ENCODE measurements around the gene E4F1. TPM values are rescaled to one million over a fixed set of nuclear protein-coding genes. Genes with fewer than 3 reads are reported as not detected.

The E4F1 gene
- total and polyA plus RNA-seq, 4 donors = 4.4 to 19.1 (median 13.7) TPM

DNA sequence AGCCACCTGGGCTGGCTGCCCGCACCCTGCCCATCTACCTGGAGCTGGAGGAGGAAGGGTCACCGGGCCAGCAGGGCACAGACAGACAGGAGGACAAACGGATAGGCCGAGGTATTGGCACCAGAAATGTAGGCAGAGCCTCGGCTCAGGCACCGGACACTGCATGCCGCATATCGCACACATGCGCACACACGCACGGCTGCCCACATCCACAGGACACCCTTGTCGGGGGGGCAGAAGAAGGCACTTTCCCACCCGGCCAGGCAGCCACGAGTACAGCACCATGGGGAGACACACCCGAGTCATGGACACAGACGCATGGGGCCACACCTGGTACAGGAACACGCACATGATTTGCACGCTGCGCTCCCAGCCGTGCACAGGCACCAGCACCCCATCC is 41.4 kb upstream of the E4F1 start:
- Histone ChIP-seq H3K4me3 (ENCODE audit: low read depth in 1 of 3, low read length in 3 of 3) (no peak overlapping the region), H3K27ac (ENCODE audit: low read depth in 1 of 2, low read length in 2 of 2) (no peak overlapping the region), H3K27me3 (ENCODE audit: control insufficient read depth in 4 of 4, insufficient read depth in 4 of 4, low read length in 3 of 4) (no peaks in the 10 kb centered on the region), H3K36me3 (ENCODE audit: control insufficient read depth in 4 of 4, insufficient read depth in 3 of 4, low read depth in 1 of 4, low read length in 3 of 4) (peaks cover 0 to 7% (median 3%) of the 10 kb centered on the region in 4 donors), H3K4me1 (ENCODE audit: control insufficient read depth in 4 of 4, insufficient read depth in 4 of 4, low read length in 3 of 4) (no peaks in the 10 kb centered on the region), H3K9me3 (ENCODE audit: control insufficient read depth in 4 of 4, low read length in 3 of 4) (no peaks in the 10 kb centered on the region), H3K9ac (ENCODE audit: low read depth in 1 of 2, low read length in 2 of 2) (no peak overlapping the region)
- no peak for TF ChIP-seq TAF1 (conservative IDR thresholded peaks at IDR 0.05)
- TF ChIP-seq, protein P1, sequence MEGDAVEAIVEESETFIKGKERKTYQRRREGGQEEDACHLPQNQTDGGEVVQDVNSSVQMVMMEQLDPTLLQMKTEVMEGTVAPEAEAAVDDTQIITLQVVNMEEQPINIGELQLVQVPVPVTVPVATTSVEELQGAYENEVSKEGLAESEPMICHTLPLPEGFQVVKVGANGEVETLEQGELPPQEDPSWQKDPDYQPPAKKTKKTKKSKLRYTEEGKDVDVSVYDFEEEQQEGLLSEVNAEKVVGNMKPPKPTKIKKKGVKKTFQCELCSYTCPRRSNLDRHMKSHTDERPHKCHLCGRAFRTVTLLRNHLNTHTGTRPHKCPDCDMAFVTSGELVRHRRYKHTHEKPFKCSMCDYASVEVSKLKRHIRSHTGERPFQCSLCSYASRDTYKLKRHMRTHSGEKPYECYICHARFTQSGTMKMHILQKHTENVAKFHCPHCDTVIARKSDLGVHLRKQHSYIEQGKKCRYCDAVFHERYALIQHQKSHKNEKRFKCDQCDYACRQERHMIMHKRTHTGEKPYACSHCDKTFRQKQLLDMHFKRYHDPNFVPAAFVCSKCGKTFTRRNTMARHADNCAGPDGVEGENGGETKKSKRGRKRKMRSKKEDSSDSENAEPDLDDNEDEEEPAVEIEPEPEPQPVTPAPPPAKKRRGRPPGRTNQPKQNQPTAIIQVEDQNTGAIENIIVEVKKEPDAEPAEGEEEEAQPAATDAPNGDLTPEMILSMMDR (IDR thresholded peaks at IDR 0.05; ENCODE audit: low read depth, low read length, missing input control) = no peak
- TF ChIP-seq, protein P2, sequence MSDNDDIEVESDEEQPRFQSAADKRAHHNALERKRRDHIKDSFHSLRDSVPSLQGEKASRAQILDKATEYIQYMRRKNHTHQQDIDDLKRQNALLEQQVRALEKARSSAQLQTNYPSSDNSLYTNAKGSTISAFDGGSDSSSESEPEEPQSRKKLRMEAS (IDR thresholded peaks at IDR 0.05) = no peak
- TF ChIP-seq GABPA (IDR thresholded peaks at IDR 0.05 in 1 of 2, conservative IDR thresholded peaks at IDR 0.05 in 1 of 2) = no peak
- TF ChIP-seq, protein P3, sequence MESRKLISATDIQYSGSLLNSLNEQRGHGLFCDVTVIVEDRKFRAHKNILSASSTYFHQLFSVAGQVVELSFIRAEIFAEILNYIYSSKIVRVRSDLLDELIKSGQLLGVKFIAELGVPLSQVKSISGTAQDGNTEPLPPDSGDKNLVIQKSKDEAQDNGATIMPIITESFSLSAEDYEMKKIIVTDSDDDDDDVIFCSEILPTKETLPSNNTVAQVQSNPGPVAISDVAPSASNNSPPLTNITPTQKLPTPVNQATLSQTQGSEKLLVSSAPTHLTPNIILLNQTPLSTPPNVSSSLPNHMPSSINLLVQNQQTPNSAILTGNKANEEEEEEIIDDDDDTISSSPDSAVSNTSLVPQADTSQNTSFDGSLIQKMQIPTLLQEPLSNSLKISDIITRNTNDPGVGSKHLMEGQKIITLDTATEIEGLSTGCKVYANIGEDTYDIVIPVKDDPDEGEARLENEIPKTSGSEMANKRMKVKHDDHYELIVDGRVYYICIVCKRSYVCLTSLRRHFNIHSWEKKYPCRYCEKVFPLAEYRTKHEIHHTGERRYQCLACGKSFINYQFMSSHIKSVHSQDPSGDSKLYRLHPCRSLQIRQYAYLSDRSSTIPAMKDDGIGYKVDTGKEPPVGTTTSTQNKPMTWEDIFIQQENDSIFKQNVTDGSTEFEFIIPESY (IDR thresholded peaks at IDR 0.05) = no peak
- no peak for TF ChIP-seq NR2F2 (IDR thresholded peaks at IDR 0.05)
- TF ChIP-seq HNF4G (IDR thresholded peaks at IDR 0.05) = no peak
- TF ChIP-seq RXRA (IDR thresholded peaks at IDR 0.05) = no peak
- no peak for TF ChIP-seq JUND (IDR thresholded peaks at IDR 0.05)
- TF ChIP-seq SP1 (IDR thresholded peaks at IDR 0.05) = no peak
- no peak for TF ChIP-seq RAD21 (IDR thresholded peaks at IDR 0.05)
- no peak for TF ChIP-seq FOXA2 (IDR thresholded peaks at IDR 0.05)
- TF ChIP-seq, protein P4, sequence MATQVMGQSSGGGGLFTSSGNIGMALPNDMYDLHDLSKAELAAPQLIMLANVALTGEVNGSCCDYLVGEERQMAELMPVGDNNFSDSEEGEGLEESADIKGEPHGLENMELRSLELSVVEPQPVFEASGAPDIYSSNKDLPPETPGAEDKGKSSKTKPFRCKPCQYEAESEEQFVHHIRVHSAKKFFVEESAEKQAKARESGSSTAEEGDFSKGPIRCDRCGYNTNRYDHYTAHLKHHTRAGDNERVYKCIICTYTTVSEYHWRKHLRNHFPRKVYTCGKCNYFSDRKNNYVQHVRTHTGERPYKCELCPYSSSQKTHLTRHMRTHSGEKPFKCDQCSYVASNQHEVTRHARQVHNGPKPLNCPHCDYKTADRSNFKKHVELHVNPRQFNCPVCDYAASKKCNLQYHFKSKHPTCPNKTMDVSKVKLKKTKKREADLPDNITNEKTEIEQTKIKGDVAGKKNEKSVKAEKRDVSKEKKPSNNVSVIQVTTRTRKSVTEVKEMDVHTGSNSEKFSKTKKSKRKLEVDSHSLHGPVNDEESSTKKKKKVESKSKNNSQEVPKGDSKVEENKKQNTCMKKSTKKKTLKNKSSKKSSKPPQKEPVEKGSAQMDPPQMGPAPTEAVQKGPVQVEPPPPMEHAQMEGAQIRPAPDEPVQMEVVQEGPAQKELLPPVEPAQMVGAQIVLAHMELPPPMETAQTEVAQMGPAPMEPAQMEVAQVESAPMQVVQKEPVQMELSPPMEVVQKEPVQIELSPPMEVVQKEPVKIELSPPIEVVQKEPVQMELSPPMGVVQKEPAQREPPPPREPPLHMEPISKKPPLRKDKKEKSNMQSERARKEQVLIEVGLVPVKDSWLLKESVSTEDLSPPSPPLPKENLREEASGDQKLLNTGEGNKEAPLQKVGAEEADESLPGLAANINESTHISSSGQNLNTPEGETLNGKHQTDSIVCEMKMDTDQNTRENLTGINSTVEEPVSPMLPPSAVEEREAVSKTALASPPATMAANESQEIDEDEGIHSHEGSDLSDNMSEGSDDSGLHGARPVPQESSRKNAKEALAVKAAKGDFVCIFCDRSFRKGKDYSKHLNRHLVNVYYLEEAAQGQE (IDR thresholded peaks at IDR 0.05) = no peak
- TF ChIP-seq, protein P5, sequence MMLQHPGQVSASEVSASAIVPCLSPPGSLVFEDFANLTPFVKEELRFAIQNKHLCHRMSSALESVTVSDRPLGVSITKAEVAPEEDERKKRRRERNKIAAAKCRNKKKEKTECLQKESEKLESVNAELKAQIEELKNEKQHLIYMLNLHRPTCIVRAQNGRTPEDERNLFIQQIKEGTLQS (IDR thresholded peaks at IDR 0.05) = no peak
- DNase-seq (ENCODE audit: low spot score) = no peak
- WGBS = 93% methylated on average over 20 of the region's 20 CpGs

DNA sequence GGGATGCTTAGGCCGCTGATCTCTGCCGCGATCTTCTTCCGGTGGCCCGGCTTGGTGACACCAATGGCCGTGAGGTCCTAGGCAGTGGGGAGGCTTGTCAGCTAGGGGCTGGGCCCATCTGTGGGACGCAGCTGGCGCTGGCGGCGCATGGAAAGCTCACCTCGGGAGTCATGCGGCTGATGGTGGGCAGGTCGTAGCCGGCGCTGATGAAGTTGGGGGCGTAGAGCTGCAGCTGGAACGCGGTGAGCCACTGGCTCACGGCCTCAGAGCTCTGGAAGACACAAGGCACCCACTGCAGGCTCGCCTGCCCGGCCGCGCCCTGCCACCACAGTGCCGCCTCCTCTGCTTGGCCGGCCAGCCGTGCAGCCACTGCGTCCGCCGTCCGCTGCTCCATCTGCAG is 39.7 kb upstream of the E4F1 start:
- DNase-seq (ENCODE audit: low spot score) = no peak
- WGBS = 94% methylated on average over 30 of the region's 30 CpGs
- no peaks in the 10 kb centered on the region for H3K27me3 ChIP-seq (ENCODE audit: control insufficient read depth in 4 of 4, insufficient read depth in 4 of 4, low read length in 3 of 4)
- no peak overlapping the region for H3K4me3 ChIP-seq (ENCODE audit: low read depth in 1 of 3, low read length in 3 of 3)
- no peaks in the 10 kb centered on the region for H3K9me3 ChIP-seq (ENCODE audit: control insufficient read depth in 4 of 4, low read length in 3 of 4)
- no peak overlapping the region for H3K27ac ChIP-seq (ENCODE audit: low read depth in 1 of 2, low read length in 2 of 2)
- no peak overlapping the region for H3K9ac ChIP-seq (ENCODE audit: low read depth in 1 of 2, low read length in 2 of 2)
- H3K4me1 ChIP-seq (ENCODE audit: control insufficient read depth in 4 of 4, insufficient read depth in 4 of 4, low read length in 3 of 4) = no peaks in the 10 kb centered on the region
- no peaks in the 10 kb centered on the region for H3K36me3 ChIP-seq (ENCODE audit: control insufficient read depth in 4 of 4, insufficient read depth in 3 of 4, low read depth in 1 of 4, low read length in 3 of 4)
- TF ChIP-seq, protein P4 (IDR thresholded peaks at IDR 0.05) = no peak
- TF ChIP-seq HNF4A (conservative IDR thresholded peaks at IDR 0.05) (no peak), HNF4G (IDR thresholded peaks at IDR 0.05) (no peak), SP1 (IDR thresholded peaks at IDR 0.05) (no peak), FOXA2 (IDR thresholded peaks at IDR 0.05) (no peak), GABPA (IDR thresholded peaks at IDR 0.05 in 1 of 2, conservative IDR thresholded peaks at IDR 0.05 in 1 of 2) (no peak)
- TF ChIP-seq, protein P2 (IDR thresholded peaks at IDR 0.05) = no peak
- TF ChIP-seq, protein P1 (IDR thresholded peaks at IDR 0.05; ENCODE audit: low read depth, low read length, missing input control) = no peak
